HG02981 (cell line): Measurements from ENCODE around the gene NUFIP1.
"Not testable (repeated sequence)": the region's sequence is repeated elsewhere in the genome, so short reads cannot be mapped to it uniquely, and the experiment has no call there.

Source experiments
- ATAC-seq: cut with Tn5 transposase; IDR thresholded peaks from one replicate; pipeline ENCODE4 v1.9.1; 2021; ENCODE audit warnings: mild to moderate bottlenecking, moderate library complexity; ENCODE audit not compliant: unreplicated experiment

Gene NUFIP1

DNA sequence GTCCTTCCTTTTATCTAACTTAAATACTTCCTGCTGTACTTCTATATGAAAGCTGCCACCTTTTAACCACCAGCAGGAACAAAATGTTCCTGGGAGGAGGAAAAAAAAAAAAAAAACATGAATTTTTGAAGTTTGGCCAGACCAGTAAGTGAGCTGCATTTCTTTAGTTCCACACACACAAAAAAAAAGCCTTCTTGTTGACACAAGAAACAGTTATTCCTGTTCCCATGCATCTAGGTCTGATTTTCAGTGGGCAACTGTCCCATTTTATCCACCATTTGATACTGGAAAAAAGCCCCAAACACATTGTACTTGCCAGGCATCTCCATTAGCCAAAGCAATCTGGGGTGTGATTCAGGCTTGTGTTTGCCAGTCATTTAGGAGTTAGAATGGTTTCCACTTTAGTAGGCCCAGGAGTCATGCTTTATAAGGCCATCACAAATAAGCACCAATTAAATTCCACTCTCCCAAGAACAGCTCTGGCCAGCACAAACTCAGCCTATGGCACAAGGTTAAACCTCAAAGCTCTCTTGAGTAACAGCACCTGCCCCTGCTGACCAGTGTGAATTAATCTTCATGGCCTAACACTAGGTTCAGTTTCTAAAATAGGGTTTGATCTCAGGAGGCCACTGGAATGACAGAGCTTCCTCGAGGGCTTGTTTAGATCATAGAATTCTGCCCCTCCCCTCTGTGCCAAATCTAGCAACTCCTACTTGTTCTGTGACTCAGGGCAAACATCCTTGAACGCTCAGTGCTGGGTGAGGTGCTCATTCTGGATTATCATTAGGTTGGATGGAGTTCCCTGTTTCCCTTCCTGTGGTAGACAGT, 67.1 kb downstream of the NUFIP1 start:
- ATAC-seq = no peak

DNA sequence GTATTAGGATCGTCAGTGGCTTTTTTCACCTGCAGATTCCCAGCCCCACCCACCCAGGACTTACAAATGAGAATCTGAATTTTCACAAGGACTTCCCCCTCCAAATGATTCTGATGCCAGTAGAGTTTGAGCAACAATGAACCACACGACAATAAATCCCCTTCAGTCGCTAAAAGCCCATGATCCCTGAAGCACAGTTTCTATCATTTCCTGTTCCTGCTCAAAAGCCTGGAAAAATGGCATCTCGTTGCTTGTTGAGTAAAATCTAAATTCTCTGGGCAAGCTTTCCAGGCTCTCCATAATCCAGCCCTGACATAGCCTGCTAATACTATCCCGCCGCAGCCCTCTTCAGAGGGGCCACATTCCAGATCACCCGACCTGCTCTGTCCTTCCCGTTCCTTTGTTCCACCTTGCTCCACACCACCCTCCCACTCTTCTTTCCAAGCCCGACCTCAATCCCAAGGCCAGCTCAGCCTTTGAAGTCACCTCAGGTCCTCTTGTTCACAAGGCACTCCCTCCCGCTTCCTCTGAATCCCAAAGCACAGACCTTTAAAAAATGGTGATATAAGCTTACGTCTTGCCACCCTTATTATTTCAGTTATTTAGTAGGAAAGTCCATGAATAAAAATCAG, 67.9 kb downstream of the NUFIP1 start:
- ATAC-seq = no peak

DNA sequence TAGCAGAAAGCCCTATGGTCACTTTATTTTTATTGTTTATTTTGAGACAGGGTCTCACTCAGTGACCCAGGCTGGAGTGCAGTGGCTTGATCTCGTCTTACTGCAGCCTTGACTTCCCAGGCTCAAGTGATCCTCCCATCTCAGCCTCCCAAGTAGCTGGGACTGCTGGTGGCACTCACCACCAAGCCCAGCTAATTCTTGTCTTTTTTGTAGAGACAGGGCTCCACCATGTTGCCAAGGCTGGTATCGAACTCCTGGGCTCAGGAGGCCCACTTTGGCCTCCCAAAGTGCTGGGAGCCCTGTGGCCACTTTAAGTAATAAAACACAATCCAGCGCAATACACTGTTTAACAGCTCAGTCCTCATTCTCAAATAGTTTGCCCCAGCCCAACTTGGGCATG, 69.3 kb downstream of the NUFIP1 start:
- no peak for ATAC-seq

DNA sequence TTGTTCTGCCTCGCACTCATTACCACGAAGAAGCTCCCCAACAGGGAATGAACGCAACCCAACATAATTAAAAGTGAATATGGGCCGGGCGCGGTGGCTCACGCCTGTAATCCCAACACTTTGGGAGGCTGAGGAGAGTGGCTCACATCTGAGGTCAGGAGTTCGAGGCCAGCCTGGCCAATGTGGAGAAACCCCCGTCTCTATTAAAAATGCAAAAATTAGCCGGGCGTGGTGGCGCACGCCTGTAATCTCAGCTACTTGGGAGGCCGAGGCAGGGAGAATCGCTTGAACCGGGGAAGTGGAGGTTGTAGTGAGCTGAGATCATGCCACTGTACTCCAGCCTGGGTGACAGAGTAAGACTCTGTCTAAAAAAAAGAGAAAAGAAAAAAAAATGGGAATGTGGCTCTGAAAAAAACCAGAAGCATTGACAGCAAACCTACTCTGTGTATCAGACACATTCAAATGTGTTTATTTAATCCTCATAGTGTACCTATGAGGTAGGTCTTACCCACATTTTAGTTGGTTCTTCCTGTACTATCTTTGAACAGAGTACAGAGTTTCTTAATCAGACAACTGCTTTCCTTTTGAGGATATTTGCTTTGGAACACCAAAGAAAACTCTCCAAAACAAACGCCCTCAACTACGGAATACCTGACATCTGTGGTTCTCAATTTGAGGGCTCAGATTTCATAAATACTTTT, 70.0 kb downstream of the NUFIP1 start:
- ATAC-seq = no peak

DNA sequence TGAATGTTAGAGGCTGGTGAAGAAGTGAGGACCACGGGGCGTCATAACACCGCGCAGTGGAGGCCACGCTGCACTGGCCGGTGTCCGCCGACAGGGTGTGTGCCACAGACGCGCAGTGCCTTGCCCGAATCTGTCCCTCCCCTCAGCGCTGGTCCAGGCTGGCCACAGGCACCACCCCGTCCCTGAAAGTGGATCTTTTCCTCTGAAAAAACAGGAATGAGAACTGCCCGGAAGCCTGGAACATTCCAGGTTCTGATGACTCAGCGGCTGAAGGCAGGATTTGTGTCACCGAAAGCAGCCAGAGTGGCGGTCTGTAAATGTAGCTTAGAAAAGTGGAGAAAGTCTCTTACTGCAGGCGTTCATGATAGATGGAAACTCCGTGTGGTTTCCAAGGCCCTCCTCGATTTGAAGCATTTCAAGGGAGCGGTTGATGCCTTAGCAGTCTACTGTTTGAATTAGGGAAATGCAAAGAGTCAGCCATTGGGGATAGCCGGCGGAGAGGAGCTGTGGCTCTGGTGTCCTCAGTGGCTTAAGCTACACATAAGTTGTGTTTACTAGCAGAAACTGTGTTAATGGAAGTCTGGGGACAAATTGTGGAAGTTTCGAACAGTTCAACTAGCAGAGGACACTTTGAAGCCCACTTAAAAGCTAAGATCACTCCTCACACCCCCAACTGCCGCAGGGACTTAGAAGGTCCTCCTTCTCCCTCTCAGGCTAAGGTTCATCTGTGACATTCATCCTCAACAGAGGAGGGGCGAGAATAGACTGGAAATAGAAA, 70.8 kb downstream of the NUFIP1 start:
- peak; percentile 83 for ATAC-seq

DNA sequence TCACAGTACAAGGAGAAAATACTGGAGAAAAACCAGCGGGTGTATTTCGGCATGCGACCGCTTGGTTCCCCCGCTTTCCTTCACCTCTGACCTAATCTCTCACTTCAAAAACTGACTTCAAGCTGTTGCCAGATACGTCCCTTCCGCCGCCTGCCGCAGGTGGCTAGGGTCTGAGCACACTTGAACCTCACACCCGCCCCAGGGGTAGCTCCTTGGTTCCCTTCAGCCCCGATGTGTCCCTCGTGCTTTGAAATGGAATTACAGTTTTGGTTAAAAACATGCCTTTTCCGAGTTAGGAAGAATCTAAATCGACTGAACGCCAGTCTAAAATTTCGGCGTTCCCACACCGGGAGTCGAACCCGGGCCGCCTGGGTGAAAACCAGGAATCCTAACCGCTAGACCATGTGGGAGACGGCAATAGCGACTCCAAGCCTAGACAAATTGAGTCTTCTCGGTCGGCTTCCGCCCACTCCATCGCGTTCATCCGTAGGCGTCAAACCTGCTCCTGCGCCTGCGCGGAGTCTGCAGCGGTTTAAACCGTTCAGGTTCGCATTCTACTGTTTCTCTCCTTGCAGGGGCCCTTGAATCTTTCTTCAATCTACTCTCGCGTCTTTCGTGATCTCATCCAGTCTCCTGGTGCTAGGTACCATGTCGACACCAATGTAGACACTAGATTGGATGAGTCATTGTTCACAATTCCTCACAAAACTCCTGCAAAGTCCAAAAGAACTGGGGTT, 71.5 kb downstream of the NUFIP1 start:
- ATAC-seq = peak; percentile 80

DNA sequence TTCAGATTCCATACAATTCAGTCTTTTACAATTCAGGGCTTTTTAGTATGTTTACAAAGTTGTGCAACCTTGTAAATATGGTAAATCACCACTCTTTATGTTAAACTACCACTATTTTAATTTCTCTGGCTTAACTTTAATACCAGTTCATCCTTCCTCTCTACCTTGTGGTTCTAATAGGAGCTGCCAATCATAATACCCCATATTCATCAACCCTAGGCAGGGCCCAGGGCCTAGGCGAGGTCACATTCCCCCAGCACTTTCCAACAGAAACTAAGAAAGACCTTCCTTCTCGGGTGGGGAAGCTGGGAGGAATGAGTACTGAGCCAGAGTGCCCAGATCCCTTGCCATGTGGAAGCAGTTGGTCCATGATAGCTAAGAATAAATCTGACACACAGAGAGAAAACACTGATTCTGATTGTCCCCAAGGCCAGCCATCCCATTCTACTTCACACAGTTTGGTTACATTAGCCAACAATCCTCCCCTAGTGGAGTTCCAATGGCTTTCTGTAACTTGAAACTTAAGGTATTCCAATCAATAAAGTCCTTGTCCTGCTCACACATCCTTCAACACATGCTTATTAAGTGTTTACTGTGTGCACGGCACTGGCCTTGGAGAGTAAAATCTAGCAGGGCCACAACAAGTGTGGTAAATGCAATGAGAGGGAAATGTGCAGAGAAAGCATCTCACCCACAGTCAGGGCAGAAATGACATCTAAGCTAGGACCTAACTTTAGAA, 76.8 kb downstream of the NUFIP1 start:
- no peak for ATAC-seq

DNA sequence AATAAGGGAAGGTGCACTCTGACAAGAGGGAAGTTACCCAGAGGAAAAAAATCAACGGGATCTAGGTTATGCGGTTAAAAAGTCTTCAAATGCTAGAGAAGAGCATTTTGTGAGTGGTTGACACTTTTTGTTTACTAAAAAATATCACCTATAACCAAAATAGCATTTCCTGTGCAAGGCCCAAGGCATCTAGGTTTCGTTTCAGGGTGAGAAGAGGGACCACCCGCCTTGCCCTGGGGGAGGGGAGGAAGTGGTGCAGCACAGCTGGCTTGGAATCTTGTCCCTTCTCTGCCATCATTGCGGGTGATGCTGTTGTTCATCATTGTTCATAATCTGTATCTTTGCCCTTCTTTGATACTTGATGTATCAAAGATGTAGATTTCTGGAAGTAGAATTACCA, 80.6 kb downstream of the NUFIP1 start:
- no peak for ATAC-seq

DNA sequence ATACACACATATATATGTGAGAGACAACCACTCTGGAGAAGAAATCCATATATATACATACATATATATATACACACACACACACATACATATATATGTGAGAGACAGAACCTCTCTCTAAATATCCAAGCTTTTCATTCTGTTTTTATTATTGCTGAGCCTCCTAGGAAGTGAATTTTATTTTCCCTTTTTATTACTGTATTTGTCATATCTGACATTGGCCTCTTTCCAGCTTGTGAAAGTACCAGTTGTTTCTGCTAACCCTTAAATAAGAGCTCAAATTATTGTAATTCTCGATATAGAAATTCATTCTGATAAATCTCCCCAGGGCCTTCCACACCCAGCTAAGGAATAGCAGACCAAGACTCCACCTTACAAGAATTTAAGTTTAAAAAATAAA, 81.0 kb downstream of the NUFIP1 start:
- ATAC-seq = no peak

DNA sequence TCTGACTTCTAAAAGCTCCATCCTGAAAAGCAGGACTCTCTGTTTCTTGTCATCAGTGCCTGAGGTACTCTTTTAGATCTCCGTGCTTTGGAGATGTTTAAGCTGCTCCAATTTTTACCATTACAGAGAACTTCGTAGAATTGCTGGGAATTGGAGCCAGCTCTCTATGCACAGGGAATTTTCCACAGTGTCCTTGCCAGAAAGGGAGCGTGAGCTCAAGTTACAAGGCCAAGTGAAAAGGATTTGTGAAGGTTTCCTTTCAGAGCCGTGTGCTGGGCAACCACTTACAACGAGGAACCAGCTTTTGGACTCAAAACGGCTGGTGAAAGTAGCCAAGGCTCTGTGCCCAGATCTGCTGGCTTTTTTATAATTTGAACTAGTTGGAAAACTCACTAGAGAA, 82.6 kb downstream of the NUFIP1 start:
- no peak for ATAC-seq

DNA sequence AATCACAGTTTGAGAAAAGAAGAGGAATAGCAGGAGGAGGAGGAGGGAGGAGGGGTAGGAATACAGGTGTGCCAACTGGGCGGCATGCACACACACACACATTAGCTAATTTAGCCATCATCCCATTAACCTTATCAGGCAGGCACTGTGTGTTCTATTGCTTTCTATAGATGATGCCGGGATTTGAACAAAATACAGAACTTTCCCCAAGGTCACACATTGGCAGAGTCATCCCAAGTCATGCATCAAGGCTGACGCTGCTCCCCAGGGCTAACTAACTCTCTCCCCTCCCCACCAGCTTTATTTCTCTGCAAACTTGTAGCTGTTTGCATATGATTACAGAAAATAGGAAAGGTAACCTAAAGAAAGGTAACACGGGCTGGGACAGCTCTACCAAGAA, 83.0 kb downstream of the NUFIP1 start:
- ATAC-seq = no peak

DNA sequence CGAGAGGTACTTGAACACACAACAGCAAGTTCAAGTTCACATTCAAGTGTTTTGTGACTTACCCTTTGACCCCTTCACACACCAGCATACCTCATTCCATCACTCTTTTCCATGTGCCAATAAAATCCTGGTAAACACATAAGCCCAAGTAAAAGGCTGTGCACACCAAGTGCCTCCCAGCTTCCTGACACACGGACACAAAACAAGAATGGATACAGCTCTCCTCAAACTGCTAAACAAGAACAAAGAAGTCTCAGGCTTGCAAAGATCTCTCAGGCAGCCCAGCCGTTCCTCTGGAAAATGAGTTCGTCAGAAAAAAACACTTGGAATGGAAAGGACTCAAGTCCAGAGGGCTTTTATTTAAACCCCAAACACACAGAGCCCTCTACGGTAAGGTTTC, 83.7 kb downstream of the NUFIP1 start:
- no peak for ATAC-seq

DNA sequence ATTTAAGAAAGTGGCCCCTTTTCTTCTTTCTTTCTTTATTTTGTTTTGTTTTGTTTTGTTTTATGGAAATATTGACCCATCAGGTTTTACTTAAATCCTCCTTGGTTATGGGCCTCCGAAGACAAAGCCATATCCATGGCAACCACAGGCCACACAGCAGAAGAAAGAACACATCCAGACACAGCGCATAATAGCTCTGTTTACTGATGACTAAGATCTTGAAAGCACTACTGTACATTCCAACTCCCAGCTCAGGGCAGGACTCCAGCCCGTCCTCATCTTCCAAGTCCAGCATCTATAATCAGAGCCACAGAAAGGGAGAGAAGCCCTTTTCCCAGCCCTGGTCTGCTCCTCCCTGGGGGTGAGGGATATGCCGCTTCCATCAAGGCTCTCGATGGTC, 84.3 kb downstream of the NUFIP1 start:
- no peak for ATAC-seq

DNA sequence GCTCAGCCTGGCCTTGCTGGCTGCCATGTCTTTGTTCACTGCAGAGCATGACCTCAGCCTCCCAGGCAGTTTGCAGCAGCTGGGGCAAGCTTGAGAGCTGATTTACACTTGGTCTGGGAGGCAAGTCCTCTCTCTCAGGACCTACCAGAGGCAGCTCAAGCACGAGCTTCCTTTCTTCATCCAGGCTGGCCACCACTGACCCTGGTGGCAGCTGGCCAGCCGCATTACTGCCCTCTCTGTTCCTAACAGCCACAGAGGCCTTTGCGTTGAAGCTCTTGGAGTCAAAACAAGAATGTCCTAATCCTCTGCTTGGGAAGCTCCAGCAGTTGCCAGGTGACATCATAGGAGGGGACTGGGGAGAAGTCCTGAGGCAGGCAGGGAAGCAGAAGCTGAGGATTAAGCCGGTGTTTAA, 85.7 kb downstream of the NUFIP1 start:
- ATAC-seq = no peak

DNA sequence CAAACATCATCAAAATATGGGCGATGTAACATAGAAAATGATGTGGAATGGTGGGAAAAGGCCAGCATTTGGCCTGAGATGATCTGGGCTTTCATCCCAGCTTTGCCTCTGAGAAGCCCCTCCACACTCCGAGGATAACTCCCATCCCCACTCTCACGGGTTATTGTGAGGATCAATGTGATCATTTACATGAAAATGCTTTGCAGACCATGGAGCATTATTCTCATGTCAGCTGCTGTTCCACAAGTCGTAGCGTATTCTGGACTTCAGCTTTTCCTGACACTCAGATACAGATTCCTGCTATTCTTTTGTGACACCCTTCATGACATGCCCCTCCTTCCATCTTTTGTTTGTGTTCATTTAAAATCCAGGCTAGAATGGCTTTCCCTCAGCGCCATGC, 86.5 kb downstream of the NUFIP1 start:
- no peak for ATAC-seq

DNA sequence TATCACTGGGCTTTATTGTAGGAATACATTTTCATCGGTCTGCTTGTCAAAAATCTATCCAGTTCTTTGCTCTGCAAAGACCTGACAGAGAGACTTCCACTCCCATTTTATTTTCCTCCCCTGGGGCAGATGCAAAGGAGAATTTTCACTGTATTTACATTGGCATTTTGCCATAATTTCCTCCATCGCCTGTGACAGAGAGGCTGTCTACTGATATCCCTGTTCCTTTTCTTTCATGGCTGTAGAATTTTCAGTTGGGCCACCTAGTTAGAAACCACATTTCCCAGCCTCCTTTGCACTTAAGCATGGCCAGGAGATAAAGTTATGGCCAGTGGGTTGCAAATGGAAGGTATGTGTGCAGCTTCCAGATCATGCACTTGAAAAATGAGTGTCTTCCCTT, 89.3 kb downstream of the NUFIP1 start:
- no peak for ATAC-seq

DNA sequence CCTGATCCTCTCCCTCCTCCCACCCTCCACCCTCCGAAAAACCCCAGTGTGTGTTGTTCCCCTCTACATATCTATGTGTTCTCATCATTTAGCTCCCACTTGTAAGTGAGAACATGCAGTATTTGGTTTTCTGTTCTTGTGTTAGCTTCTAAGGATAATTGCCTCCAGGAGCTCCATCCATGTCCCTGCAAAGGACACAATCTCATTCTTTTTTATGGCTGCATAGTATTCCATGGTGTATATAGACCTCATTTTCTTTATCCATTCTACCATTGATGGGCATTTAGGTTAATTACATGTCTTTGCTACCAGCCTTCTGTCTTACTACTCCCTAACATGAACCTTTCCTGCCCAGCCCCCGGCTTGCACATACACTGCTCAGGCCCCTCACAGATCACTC, 91.0 kb downstream of the NUFIP1 start:
- ATAC-seq = not testable (repeated sequence)

DNA sequence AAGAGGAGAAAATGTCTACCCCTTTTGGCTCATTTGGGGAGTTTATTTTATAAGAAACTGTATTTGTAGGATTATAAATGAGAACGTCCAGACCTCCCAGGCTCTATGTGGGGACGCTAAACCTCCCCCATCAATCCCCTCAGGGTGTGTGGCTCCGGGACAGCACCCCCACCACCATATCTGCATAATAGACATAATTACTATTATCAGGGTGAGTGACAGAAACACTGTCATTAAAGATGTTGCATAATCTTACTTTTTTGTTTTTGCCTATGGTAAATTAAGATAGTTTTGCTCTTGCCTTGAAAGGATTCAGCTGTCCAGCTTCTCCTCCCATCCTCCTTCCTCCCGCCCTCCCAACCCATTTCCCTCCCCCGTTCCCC, 93.3 kb downstream of the NUFIP1 start:
- no peak for ATAC-seq

DNA sequence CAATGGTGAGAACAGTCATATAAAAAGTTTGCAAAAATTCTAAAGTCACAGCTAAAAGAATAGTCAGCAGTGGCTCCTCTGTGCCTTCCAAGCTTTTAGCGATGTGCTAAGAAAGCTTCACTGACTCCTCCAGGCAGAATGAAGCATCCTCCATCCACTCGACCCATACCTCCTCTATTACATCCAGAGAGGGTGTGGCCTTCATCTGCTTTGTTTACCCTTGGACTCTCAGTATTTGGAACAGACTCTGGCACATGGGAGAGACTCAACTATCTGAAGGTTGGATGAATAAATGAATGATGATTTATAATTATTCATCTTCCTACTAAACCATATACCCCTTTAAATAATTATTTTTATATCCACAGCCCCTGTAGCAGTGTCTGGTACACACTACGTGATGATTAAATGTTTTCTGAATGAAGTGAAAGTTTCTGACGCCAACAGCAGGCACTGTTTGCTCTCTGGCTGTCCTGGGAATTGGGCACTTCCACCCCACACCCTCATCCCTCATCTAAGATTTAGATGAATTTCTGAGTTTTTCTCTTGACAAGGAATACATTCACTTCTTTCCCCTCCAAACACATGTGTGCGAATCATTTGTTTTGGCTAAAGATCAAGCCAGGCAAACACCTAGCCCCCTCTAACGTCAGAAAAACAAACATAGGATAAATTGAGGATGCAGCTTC, 93.9 kb downstream of the NUFIP1 start:
- ATAC-seq = no peak
